Measurements from ENCODE around the gene MAP1LC3B2.

The MAP1LC3B2 gene

GRCh38 chr12:116621194-116621593 lies 62.0 kb downstream of the MAP1LC3B2 start:
- H3K27ac ChIP-seq (ENCODE audit: insufficient read depth, low read length, poor library complexity, severe bottlenecking), result no peak overlapping the region
- no peaks in the 10 kb centered on the region for H3K36me3 ChIP-seq (ENCODE audit: control insufficient read depth, insufficient read depth, low read length)
- no peak overlapping the region for H3K4me3 ChIP-seq (ENCODE audit: insufficient read depth, low read depth, low read length, poor library complexity, severe bottlenecking)
- H3K9me3 ChIP-seq (ENCODE audit: control insufficient read depth, low read length), result peaks cover 3% of the 10 kb centered on the region
- H3K27me3 ChIP-seq (replicated peaks; ENCODE audit: control insufficient read depth, insufficient read depth, low read length, poor library complexity, severe bottlenecking), result no peaks in the 10 kb centered on the region
- no peak for DNase-seq
- H3K4me1 ChIP-seq (ENCODE audit: control insufficient read depth, insufficient read depth, low read length, poor library complexity, severe bottlenecking), result no peaks in the 10 kb centered on the region

GRCh38 chr12:116624516-116624915 lies 65.3 kb downstream of the MAP1LC3B2 start:
- H3K27ac ChIP-seq (ENCODE audit: insufficient read depth, low read length, poor library complexity, severe bottlenecking), result no peak overlapping the region
- H3K4me3 ChIP-seq (ENCODE audit: insufficient read depth, low read depth, low read length, poor library complexity, severe bottlenecking), result no peak overlapping the region
- DNase-seq, result no peak
- H3K36me3 ChIP-seq (ENCODE audit: control insufficient read depth, insufficient read depth, low read length), result no peaks in the 10 kb centered on the region
- H3K9me3 ChIP-seq (ENCODE audit: control insufficient read depth, low read length), result peaks cover 3% of the 10 kb centered on the region
- no peaks in the 10 kb centered on the region for H3K27me3 ChIP-seq (replicated peaks; ENCODE audit: control insufficient read depth, insufficient read depth, low read length, poor library complexity, severe bottlenecking)
- no peaks in the 10 kb centered on the region for H3K4me1 ChIP-seq (ENCODE audit: control insufficient read depth, insufficient read depth, low read length, poor library complexity, severe bottlenecking)

GRCh38 chr12:116626153-116626552 lies 67.0 kb downstream of the MAP1LC3B2 start:
- no peaks in the 10 kb centered on the region for H3K4me1 ChIP-seq (ENCODE audit: control insufficient read depth, insufficient read depth, low read length, poor library complexity, severe bottlenecking)
- no peaks in the 10 kb centered on the region for H3K36me3 ChIP-seq (ENCODE audit: control insufficient read depth, insufficient read depth, low read length)
- no peak for DNase-seq
- no peak overlapping the region for H3K27ac ChIP-seq (ENCODE audit: insufficient read depth, low read length, poor library complexity, severe bottlenecking)
- H3K27me3 ChIP-seq (replicated peaks; ENCODE audit: control insufficient read depth, insufficient read depth, low read length, poor library complexity, severe bottlenecking), result no peaks in the 10 kb centered on the region
- no peak overlapping the region for H3K4me3 ChIP-seq (ENCODE audit: insufficient read depth, low read depth, low read length, poor library complexity, severe bottlenecking)
- peaks cover 3% of the 10 kb centered on the region for H3K9me3 ChIP-seq (ENCODE audit: control insufficient read depth, low read length)
